Right lobe of liver (tissue), 6 donors: Measurements from ENCODE around the gene GADL1. TPM values are rescaled to one million over a fixed set of nuclear protein-coding genes. Genes with fewer than 3 reads are reported as not detected.

Experiments used
- ATAC-seq, 4 donors: fragments of 200-7000 bp; cut with Tn5 transposase; one replicate each; pipeline ENCODE4 v1.9.1; 2020; ENCODE audit warnings: mild to moderate bottlenecking in 4 of 4, moderate library complexity in 4 of 4
- DNase-seq, 3 donors: peaks; one replicate each; pipeline ENCODE4 v3.0.0-alpha.2; 2020
- H3K27ac ChIP-seq, 3 donors: fragments of 200-600 bp; one replicate each; pipeline ENCODE4 v1.8.0; 2022
- H3K27me3 ChIP-seq, 2 donors: fragments of 200-600 bp; one replicate each; pipeline ENCODE4 v1.8.0; 2022
- H3K36me3 ChIP-seq, 4 donors: fragments of 200-600 bp; sonication (generic) in 1 of 4; one replicate each; pipeline versions ENCODE4 v1.5.1 to v1.8.0; 2017 to 2022; ENCODE audit warnings: control low read depth in 1 of 4
- H3K4me1 ChIP-seq, 4 donors: fragments of 200-600 bp; sonication (generic) in 1 of 4; one replicate each; pipeline versions ENCODE4 v1.5.1 to v1.8.0; 2017 to 2022; ENCODE audit warnings: control low read depth in 1 of 4
- H3K4me3 ChIP-seq, 3 donors: fragments of 200-600 bp; one replicate each; pipeline ENCODE4 v1.8.0; 2022
- H3K9me3 ChIP-seq, 4 donors: fragments of 200-600 bp; sonication (generic) in 1 of 4; one replicate each; pipeline versions ENCODE4 v1.5.1 to v1.8.0; 2017 to 2022; ENCODE audit warnings: control low read depth in 1 of 4
- POLR2A ChIP-seq: fragments of 450-650 bp; IDR thresholded peaks from one replicate; pipeline ENCODE4 v1.6.1; 2017; ENCODE audit warnings: antibody characterized with exemption, mild to moderate bottlenecking
- WGBS: methylation state at CpG from one replicate; pipeline ENCODE4 v1.1.6; 2018; ENCODE audit warnings: low coverage, low lambda C conversion rate; ENCODE audit not compliant: insufficient coverage; ENCODE audit errors: missing lambda C conversion rate; 5-methylcytosine and 5-hydroxymethylcytosine counted together
- intact Hi-C, 2 donors: fragments of 100-400 bp; cut with DNase I; formaldehyde crosslinking; loops; one replicate each; pipeline versions ENCODE4 v1.11.2 to v1.14.1; 2022
- total RNA-seq, 6 experiments: library from RNA; depleted of rRNA in 2 of 6; stranded (reverse); fragments of >200 nt in 2 of 6; fragmentation: NEBNext Ultra II Directional in 3 of 6; extraction: Animal tissue kit (Norgen Biotek cat#: 25700) in 3 of 6; gene quantifications; one replicate each; pipeline versions ENCODE4 v1.1.0 to v1.2.4, GENCODE V29; 2016 to 2023
- TF ChIP-seq, protein P1 (sequence below), 4 donors: fragments of 200-600 bp in 3 of 4; fragments of 450-650 bp in 1 of 4; IDR thresholded peaks; one replicate each; pipeline versions ENCODE4 v1.5.1 to v1.8.0; 2016 to 2022; ENCODE audit warnings: antibody characterized with exemption in 4 of 4, mild to moderate bottlenecking in 2 of 4
- donor health status: DM: no; HTN: yes; CAD: no.
- donor health status: DM: no; HTN: no; CAD: no.
- donor health status: DM: no; HTN: no; CAD: no.
- donor health status: DM: no; HTN: yes; CAD: no.
- donor health status: DM: no; HTN: yes; CAD: no.

Gene GADL1
- total RNA-seq, 6 experiments from 2014 or later = not detected

DNA sequence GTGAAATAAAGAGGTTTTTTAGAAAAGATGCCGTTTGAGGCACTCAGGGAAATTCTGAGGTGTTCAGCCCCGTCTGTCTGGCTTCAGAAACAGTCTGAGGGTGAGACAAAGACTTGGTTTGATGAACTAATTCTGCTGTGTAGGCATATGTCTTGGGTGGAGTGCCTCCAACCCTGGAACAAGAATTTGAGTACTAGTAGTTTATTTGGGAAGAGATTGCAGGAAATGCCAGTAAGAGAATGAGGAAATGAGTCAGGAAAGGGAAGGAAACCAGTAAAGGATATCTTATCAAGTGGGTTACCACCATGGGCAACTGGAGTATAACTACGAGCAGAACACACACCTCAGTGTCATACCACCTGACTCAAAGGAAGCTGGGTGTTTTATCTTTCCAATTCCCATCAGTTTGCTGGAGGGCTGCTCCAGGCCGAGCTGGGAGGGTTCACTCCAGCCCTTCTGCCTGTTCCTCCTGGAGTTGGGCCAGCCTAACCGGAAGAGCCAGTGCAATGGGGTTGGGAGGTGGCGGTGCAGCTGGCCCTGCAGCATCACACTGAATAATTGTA is 212.7 kb downstream of the GADL1 start:
- no peaks in the 10 kb centered on the region for H3K27me3 ChIP-seq
- TF ChIP-seq POLR2A = no peak
- TF ChIP-seq, protein P1, sequence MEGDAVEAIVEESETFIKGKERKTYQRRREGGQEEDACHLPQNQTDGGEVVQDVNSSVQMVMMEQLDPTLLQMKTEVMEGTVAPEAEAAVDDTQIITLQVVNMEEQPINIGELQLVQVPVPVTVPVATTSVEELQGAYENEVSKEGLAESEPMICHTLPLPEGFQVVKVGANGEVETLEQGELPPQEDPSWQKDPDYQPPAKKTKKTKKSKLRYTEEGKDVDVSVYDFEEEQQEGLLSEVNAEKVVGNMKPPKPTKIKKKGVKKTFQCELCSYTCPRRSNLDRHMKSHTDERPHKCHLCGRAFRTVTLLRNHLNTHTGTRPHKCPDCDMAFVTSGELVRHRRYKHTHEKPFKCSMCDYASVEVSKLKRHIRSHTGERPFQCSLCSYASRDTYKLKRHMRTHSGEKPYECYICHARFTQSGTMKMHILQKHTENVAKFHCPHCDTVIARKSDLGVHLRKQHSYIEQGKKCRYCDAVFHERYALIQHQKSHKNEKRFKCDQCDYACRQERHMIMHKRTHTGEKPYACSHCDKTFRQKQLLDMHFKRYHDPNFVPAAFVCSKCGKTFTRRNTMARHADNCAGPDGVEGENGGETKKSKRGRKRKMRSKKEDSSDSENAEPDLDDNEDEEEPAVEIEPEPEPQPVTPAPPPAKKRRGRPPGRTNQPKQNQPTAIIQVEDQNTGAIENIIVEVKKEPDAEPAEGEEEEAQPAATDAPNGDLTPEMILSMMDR (IDR thresholded peaks at IDR 0.05) = no peak
- ATAC-seq (peak; percentile 64 to 81 (median 77)), DNase-seq (peak; percentile 60 to 62 (median 60))
- H3K4me1 ChIP-seq = peaks cover 0 to 4% (median 0%) of the 10 kb centered on the region in 4 donors
- WGBS = 57% methylated on average over 6 of the region's 6 CpGs
- peaks cover 0 to 24% (median 4%) of the 10 kb centered on the region in 4 donors for H3K36me3 ChIP-seq
- intact Hi-C loops = no loop called here
- H3K9me3 ChIP-seq = no peaks in the 10 kb centered on the region
- no peak overlapping the region for H3K27ac ChIP-seq
- no peak overlapping the region for H3K4me3 ChIP-seq

DNA sequence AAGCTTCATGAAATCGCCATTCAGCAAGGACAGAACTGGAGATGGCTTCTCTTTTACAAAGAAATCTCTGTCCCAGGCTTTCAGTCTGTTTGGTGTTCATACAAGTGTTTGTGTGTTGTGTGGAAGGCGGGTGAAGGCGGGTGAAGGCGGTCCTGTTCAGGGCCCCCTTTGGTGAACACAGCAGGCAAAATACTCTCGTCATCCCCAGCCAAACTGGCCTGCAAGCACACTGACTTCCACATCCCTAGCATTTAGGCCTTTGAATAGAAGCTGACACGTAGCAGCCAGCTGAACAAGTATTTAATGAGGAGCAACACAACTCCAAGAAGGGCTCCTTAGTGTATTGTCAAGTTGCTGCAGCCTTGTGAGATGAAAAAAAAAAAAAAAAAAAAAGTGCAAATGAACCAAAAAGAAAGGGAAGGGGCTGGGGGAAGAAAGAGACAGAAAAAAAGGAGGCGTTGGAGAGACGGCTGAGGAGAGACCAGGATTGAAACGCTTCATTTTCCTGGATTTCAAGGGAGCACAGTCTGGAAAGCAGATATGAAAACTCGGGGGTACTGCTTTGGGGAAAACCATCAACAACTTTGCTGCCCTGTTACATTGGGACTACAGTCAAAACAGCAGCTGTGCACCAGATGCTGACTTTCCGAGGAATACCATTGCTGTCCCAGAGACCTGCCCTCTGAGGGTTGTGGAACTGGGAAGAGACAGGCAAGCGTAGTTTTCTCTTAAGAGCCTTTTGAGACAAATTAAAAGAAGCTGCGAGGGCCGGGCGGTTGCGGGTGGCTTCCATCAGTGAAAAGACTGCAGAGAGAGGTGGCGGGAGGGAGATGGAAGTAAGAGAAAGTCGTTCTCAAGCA is 213.4 kb downstream of the GADL1 start:
- 74% methylated on average over 17 of the region's 18 CpGs for WGBS
- no peak for TF ChIP-seq POLR2A
- TF ChIP-seq, protein P1 (IDR thresholded peaks at IDR 0.05) = no peak
- ATAC-seq = no peak
- no peaks in the 10 kb centered on the region for H3K27me3 ChIP-seq
- DNase-seq = no peak
- intact Hi-C loops = no loop called here
- no peak overlapping the region for H3K27ac ChIP-seq
- no peaks in the 10 kb centered on the region for H3K9me3 ChIP-seq
- H3K36me3 ChIP-seq = peaks cover 0 to 29% (median 5%) of the 10 kb centered on the region in 4 donors
- H3K4me1 ChIP-seq = peaks cover 0 to 4% (median 0%) of the 10 kb centered on the region in 4 donors
- H3K4me3 ChIP-seq = no peak overlapping the region

DNA sequence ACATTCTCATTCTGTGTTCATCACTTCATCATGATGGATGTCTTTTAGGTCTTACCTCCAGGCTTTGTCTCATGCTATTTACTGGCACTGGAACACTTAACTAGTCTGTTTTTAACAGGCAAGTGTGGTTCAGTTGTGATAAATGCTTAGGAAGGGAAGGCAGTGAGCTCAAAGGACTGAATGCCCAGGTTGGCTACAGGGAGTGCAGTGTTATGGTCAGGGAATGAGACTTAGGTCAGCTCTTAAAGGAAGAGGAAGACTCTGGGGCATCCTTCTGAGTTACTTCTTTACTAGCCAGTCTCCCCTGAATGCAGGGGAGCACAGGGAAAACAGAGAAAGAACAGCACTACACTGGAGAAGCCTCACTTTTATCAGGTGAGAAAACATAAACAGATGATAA is 215.4 kb downstream of the GADL1 start:
- Histone ChIP-seq H3K4me3 (no peak overlapping the region), H3K27ac (no peak overlapping the region), H3K36me3 (peaks cover 0 to 38% (median 11%) of the 10 kb centered on the region in 4 donors), H3K4me1 (peaks cover 0 to 4% (median 0%) of the 10 kb centered on the region in 4 donors), H3K9me3 (no peaks in the 10 kb centered on the region), H3K27me3 (no peaks in the 10 kb centered on the region)
- intact Hi-C loops = no loop called here
- no peak for ATAC-seq
- TF ChIP-seq POLR2A = no peak
- TF ChIP-seq, protein P1 (IDR thresholded peaks at IDR 0.05) = no peak
- DNase-seq = no peak

DNA sequence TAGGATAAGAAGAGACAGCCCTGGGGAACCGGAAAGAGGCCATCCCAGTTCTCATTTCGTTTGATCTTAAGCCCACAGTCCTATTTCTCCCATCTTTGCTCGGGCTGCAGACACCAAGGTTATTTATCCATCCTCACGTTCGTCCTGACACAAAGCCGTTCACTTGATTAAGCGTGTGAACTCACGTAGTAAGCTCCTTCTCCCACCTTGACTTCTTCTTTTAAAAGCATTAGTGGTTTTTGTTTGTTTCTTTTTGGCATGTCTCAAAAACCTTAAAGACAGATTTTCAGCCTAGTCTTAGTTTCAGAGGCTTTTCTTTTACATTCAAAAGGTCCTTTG is 217.1 kb downstream of the GADL1 start:
- TF ChIP-seq, protein P1 (IDR thresholded peaks at IDR 0.05) = no peak
- no peak for TF ChIP-seq POLR2A
- 75% methylated on average over 7 of the region's 8 CpGs for WGBS

More for the DNA sequence above, 217.1 kb downstream of the GADL1 start:
- H3K27ac ChIP-seq = no peak overlapping the region
- no peak for DNase-seq
- H3K36me3 ChIP-seq = peaks cover 4 to 38% (median 20%) of the 10 kb centered on the region in 4 donors
- ATAC-seq = no peak
- H3K9me3 ChIP-seq = no peaks in the 10 kb centered on the region
- H3K27me3 ChIP-seq = no peaks in the 10 kb centered on the region
- H3K4me3 ChIP-seq = no peak overlapping the region
- peaks cover 0 to 9% (median 0%) of the 10 kb centered on the region in 4 donors for H3K4me1 ChIP-seq
- intact Hi-C loops = no loop called here
